Prostate gland (tissue), 2 donors: ENCODE measurements around the gene S100A1. TPM values are rescaled to one million over a fixed set of nuclear protein-coding genes. Genes with fewer than 3 reads are reported as not detected.

Source experiments
- DNase-seq: peaks from one replicate; pipeline ENCODE4 v3.0.0-alpha.2; 2019; ENCODE audit warnings: low spot score
- H3K27ac ChIP-seq, 2 donors: fragments of 200-600 bp; sonication (generic); 2 replicates each; pipeline ENCODE4 v1.5.1; 2017 to 2019
- H3K27me3 ChIP-seq: fragments of 200-600 bp; sonication (generic); replicated peaks from 2 replicates; pipeline ENCODE4 v1.5.1; 2019; ENCODE audit not compliant: insufficient read depth
- H3K36me3 ChIP-seq, 2 donors: fragments of 200-600 bp; sonication (generic); 1 replicate in 1 of 2; 2 replicates in 1 of 2; pipeline versions ENCODE4 v1.5.1 to v1.8.1; 2017 to 2019
- H3K4me1 ChIP-seq: fragments of 200-600 bp; sonication (generic); replicated peaks from 2 replicates; pipeline ENCODE4 v1.5.1; 2019
- H3K4me3 ChIP-seq, 2 donors: fragments of 200-600 bp; sonication (generic); 2 replicates each; pipeline ENCODE4 v1.5.1; 2017 to 2019
- H3K9me3 ChIP-seq: fragments of 200-600 bp; sonication (generic); 2 replicates; pipeline ENCODE4 v1.5.1; 2017
- POLR2A ChIP-seq: fragments of 450-650 bp; IDR thresholded peaks from one replicate; pipeline ENCODE4 v1.6.1; 2016; ENCODE audit warnings: antibody characterized with exemption, mild to moderate bottlenecking
- POLR2AphosphoS5 ChIP-seq: sonication (generic); formaldehyde crosslinking; IDR thresholded peaks from one replicate; pipeline ENCODE4 v1.6.1; 2017; ENCODE audit warnings: antibody characterized with exemption
- WGBS: methylation state at CpG from one replicate; pipeline ENCODE4 v1.1.5; 2018; 5-methylcytosine and 5-hydroxymethylcytosine counted together
- intact Hi-C: fragments of 100-400 bp; cut with DNase I; formaldehyde crosslinking; loops from one replicate; pipeline ENCODE4 v1.14.2; 2022
- total RNA-seq, 2 donors: library from RNA; depleted of rRNA; stranded (reverse); fragments of >200 nt; gene quantifications; one replicate each; pipeline ENCODE4 v1.1.0, GENCODE V29; 2016
- TF ChIP-seq, protein P1 (sequence below), 4 experiments: fragments of 200-600 bp in 2 of 4; fragments of 450-650 bp in 2 of 4; sonication (generic) in 2 of 4; IDR thresholded peaks; 1 replicate in 3 of 4; 2 replicates in 1 of 4; pipeline ENCODE4 v1.5.1; 2016 to 2019; ENCODE audit warnings: antibody characterized with exemption in 4 of 4, mild to moderate bottlenecking in 2 of 4, moderate library complexity in 2 of 4

The S100A1 gene
- total RNA-seq, 2 donors from 2014 or later: 9.1 to 10.7 TPM

DNA sequence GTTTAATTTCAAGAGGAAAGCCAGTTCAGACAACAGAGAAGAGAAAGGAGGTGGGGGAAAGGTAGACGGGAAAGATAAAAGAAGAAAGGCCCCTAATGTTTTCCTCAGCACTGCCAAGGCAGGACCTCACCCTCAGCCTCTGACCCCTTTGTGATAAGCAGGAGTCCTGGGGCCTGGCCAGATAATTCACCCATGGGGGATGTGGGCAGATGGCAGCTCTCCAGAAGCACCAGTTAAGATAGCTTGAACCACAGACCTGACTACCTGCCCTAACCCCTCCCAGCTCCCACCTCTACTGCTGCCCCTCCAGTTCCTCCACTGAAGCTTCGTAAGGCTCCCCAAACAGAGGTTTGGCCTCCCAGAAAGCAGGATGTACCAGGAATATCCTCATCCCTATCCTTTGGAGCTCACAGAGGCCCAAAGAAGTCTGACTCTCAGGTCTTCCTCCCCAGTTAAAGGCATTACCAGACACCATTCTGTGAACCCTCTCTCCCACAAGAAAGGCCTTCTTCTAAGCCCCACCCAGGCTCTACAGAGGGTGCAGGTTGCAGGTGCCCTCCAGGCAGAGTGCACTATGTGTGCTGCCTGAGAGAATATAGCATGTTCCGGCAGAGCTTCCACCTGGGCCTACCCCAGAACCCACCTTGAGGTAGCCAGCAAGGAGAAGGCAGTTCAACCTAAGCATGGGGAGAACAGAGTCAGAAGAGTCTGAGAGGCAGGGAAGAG, 21.1 kb downstream of the S100A1 start:
- peak overlapping the region; percentile 49 to 69 for H3K27ac ChIP-seq
- TF ChIP-seq POLR2AphosphoS5: no peak
- no peak for TF ChIP-seq POLR2A
- TF ChIP-seq, protein P1, sequence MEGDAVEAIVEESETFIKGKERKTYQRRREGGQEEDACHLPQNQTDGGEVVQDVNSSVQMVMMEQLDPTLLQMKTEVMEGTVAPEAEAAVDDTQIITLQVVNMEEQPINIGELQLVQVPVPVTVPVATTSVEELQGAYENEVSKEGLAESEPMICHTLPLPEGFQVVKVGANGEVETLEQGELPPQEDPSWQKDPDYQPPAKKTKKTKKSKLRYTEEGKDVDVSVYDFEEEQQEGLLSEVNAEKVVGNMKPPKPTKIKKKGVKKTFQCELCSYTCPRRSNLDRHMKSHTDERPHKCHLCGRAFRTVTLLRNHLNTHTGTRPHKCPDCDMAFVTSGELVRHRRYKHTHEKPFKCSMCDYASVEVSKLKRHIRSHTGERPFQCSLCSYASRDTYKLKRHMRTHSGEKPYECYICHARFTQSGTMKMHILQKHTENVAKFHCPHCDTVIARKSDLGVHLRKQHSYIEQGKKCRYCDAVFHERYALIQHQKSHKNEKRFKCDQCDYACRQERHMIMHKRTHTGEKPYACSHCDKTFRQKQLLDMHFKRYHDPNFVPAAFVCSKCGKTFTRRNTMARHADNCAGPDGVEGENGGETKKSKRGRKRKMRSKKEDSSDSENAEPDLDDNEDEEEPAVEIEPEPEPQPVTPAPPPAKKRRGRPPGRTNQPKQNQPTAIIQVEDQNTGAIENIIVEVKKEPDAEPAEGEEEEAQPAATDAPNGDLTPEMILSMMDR (IDR thresholded peaks at IDR 0.05): no peak
- peaks cover 4% of the 10 kb centered on the region for H3K4me1 ChIP-seq
- intact Hi-C loops: no loop called here
- H3K27me3 ChIP-seq: no peaks in the 10 kb centered on the region
- H3K9me3 ChIP-seq: no peaks in the 10 kb centered on the region
- 43% methylated on average over 3 of the region's 3 CpGs for WGBS
- peaks cover 0 to 4% of the 10 kb centered on the region in 2 donors for H3K36me3 ChIP-seq
- H3K4me3 ChIP-seq: no peak overlapping the region
- DNase-seq: no peak

DNA sequence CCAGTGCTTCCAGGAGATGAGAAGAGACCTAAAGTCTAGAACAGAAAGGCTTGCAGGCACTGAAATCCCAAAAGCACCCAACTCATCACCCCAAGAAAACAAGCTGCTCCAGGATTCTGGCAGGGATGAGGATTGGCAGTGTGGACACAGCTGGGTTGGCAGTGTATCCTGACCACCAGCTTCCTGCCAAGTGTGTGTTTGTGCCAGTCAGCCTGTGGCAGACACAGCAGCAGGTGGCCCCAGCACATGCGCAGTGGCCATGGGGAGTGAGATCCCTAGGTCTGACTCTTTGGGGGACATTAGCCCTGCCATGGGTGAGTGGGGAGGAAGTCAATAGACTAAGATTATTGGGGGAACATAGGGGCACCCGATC, 21.6 kb downstream of the S100A1 start:
- H3K4me3 ChIP-seq: no peak overlapping the region
- WGBS: 64% methylated on average over 2 of the region's 2 CpGs
- peak; percentile 89 for DNase-seq
- peak overlapping the region; percentile 49 to 69 for H3K27ac ChIP-seq
- H3K4me1 ChIP-seq: peaks cover 4% of the 10 kb centered on the region
- H3K27me3 ChIP-seq: no peaks in the 10 kb centered on the region
- TF ChIP-seq POLR2A: no peak
- peak; percentile 95 for TF ChIP-seq POLR2AphosphoS5
- TF ChIP-seq, protein P1 (IDR thresholded peaks at IDR 0.05): peak in 1 of 4 experiments; percentile 4
- intact Hi-C loops: no loop called here
- H3K9me3 ChIP-seq: no peaks in the 10 kb centered on the region
- H3K36me3 ChIP-seq: peaks cover 0 to 4% of the 10 kb centered on the region in 2 donors

DNA sequence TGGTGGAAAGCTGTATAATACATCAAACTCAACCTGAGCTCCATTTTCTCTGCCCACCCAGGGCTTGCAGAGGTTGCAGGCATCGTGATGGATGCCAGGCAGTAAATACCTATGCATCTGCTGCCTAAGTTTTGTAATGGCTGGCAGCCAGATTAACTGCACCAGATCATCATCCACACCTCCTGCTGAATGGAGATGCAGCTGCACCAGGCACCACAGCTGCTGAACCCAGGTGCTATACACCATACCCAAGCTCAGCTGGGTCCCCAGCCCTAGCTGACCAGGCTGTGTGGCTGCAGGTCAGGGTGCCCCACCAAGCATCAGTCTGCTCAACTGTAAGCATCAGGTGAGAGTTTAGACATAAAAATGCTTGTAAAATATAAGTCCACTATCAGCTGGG, 23.5 kb downstream of the S100A1 start:
- Histone ChIP-seq H3K27me3 (no peaks in the 10 kb centered on the region), H3K4me1 (peaks cover 4% of the 10 kb centered on the region), H3K27ac (no peak overlapping the region), H3K36me3 (no peaks in the 10 kb centered on the region), H3K9me3 (no peaks in the 10 kb centered on the region), H3K4me3 (no peak overlapping the region)
- no peak for DNase-seq
- TF ChIP-seq, protein P1 (IDR thresholded peaks at IDR 0.05): no peak
- TF ChIP-seq POLR2A: no peak
- no peak for TF ChIP-seq POLR2AphosphoS5
- WGBS: 30% methylated on average over 1 of the region's 1 CpG
- intact Hi-C loops: no loop called here

DNA sequence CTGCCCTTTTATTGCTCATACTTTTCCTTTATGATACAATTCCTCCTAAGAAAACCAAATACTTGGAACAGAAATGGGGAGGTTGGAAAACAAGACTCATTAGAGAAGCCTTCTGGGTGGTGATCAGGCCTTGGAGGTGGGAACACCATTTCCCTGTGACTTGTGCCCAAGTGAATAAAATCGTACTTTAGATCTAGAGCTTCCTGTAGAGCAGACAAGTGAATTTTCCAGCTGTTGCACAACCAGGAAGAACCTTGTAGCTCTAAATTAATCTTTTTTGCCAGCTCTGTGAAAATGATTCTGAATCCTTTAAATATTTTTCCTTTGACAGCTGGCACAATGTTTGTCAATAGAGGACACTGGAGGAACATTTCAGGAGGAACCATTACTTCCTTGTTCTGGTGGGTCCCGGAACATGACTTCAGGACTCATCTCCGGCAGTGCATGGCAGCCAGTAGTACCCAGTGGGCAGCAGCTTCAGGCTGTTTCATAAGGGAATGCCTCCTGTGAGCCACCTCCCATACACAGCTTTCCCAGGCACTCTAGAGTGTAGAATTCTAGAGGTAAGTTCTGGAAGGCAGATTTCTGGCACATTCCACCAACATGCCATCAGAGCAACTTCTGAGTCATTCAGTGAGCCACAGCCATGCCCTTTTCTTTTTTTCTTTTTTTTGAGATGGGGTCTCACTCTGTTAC, 24.7 kb downstream of the S100A1 start:
- no peak for DNase-seq
- intact Hi-C loops: no loop called here
- WGBS: 55% methylated on average over 3 of the region's 3 CpGs

More for the DNA sequence above, 24.7 kb downstream of the S100A1 start:
- no peaks in the 10 kb centered on the region for H3K27me3 ChIP-seq
- peaks cover 4% of the 10 kb centered on the region for H3K4me1 ChIP-seq
- peak overlapping the region; percentile 28 to 47 for H3K27ac ChIP-seq
- H3K36me3 ChIP-seq: no peaks in the 10 kb centered on the region
- no peaks in the 10 kb centered on the region for H3K9me3 ChIP-seq
- TF ChIP-seq POLR2A: no peak
- TF ChIP-seq POLR2AphosphoS5: peak; percentile 39
- TF ChIP-seq, protein P1 (IDR thresholded peaks at IDR 0.05): no peak
- H3K4me3 ChIP-seq: no peak overlapping the region
